ENCODE data around the gene NTRK1.

The NTRK1 gene

GRCh38 chr1:156847591-156848460 lies 12.8 kb upstream of the NTRK1 start:
- no peak for TF ChIP-seq CTCF (IDR thresholded peaks at IDR 0.05; ENCODE audit: low read depth, low read length, missing control alignments)
- Histone ChIP-seq H3K27me3 (replicated peaks) (peaks cover 50% of the 10 kb centered on the region), H3K27ac (no peak overlapping the region), H3K36me3 (replicated peaks) (no peaks in the 10 kb centered on the region), H3K4me3 (ENCODE audit: low read depth, low read length) (no peak overlapping the region)
- DNase-seq, result no peak
- in situ Hi-C loops (cut with HindIII; ENCODE audit: low pct_ligation_motif_present, low sequenced_read_pairs), result no loop called here

- in situ Hi-C loops (cut with HindIII; ENCODE audit: low pct_ligation_motif_present, low sequenced_read_pairs), result no loop called here
- H3K27ac ChIP-seq, result no peak overlapping the region
- no peaks in the 10 kb centered on the region for H3K36me3 ChIP-seq (replicated peaks)
- no peak for TF ChIP-seq CTCF (IDR thresholded peaks at IDR 0.05; ENCODE audit: low read depth, low read length, missing control alignments)
- H3K4me3 ChIP-seq (ENCODE audit: low read depth, low read length), result no peak overlapping the region
- no peak for DNase-seq
- H3K27me3 ChIP-seq (replicated peaks), result peaks cover 47% of the 10 kb centered on the region
These were observed 12.1 kb upstream of the NTRK1 start for GRCh38 chr1:156848461-156849150.

- peaks cover 47% of the 10 kb centered on the region for H3K27me3 ChIP-seq (replicated peaks)
- in situ Hi-C loops (cut with HindIII; ENCODE audit: low pct_ligation_motif_present, low sequenced_read_pairs), result no loop called here
- no peak overlapping the region for H3K27ac ChIP-seq
- DNase-seq, result no peak
- no peaks in the 10 kb centered on the region for H3K36me3 ChIP-seq (replicated peaks)
- H3K4me3 ChIP-seq (ENCODE audit: low read depth, low read length), result no peak overlapping the region
- no peak for TF ChIP-seq CTCF (IDR thresholded peaks at IDR 0.05; ENCODE audit: low read depth, low read length, missing control alignments)
These were observed 11.5 kb upstream of the NTRK1 start for GRCh38 chr1:156849151-156849496.

- Histone ChIP-seq H3K27ac (no peak overlapping the region), H3K4me3 (ENCODE audit: low read depth, low read length) (no peak overlapping the region), H3K27me3 (replicated peaks) (peaks cover 27% of the 10 kb centered on the region), H3K36me3 (replicated peaks) (no peaks in the 10 kb centered on the region)
- TF ChIP-seq CTCF (IDR thresholded peaks at IDR 0.05; ENCODE audit: low read depth, low read length, missing control alignments), result no peak
- no peak for DNase-seq
- in situ Hi-C loops (cut with HindIII; ENCODE audit: low pct_ligation_motif_present, low sequenced_read_pairs), result no loop called here
These were observed 8.8 kb upstream of the NTRK1 start for GRCh38 chr1:156851779-156852417.

- Histone ChIP-seq H3K27ac (no peak overlapping the region), H3K4me3 (ENCODE audit: low read depth, low read length) (no peak overlapping the region), H3K36me3 (replicated peaks) (no peaks in the 10 kb centered on the region), H3K27me3 (replicated peaks) (peaks cover 27% of the 10 kb centered on the region)
- in situ Hi-C loops (cut with HindIII; ENCODE audit: low pct_ligation_motif_present, low sequenced_read_pairs), result no loop called here
- TF ChIP-seq CTCF (IDR thresholded peaks at IDR 0.05; ENCODE audit: low read depth, low read length, missing control alignments), result no peak
- DNase-seq, result no peak
These were observed 8.2 kb upstream of the NTRK1 start for GRCh38 chr1:156852418-156852874.
